Neutrophil (primary cell): ENCODE data around the gene KRTAP13-3.

Experiments used
- H3K27ac ChIP-seq: fragments of 200-600 bp; sonication (generic); 2 replicates; pipeline ENCODE4 v1.5.1; 2016; ENCODE audit warnings: mild to moderate bottlenecking, moderate library complexity
- H3K27me3 ChIP-seq: fragments of 200-600 bp; sonication (generic); 2 replicates; pipeline ENCODE4 v1.6.0; 2016; ENCODE audit warnings: mild to moderate bottlenecking
- H3K36me3 ChIP-seq: fragments of 200-600 bp; sonication (generic); 2 replicates; pipeline ENCODE4 v1.5.1; 2017
- H3K4me1 ChIP-seq, 2 experiments: fragments of 200-600 bp in 1 of 2; sonication (generic) in 1 of 2; 1 replicate in 1 of 2; 2 replicates in 1 of 2; pipeline versions ENCODE4 v1.5.1 to v1.6.1; 2013 to 2016; ENCODE audit warnings: low read depth in 1 of 2, low read length in 1 of 2, mild to moderate bottlenecking in 1 of 2, moderate library complexity in 1 of 2; ENCODE audit not compliant: control insufficient read depth in 1 of 2, insufficient read depth in 1 of 2
- H3K4me3 ChIP-seq, 2 experiments: fragments of 200-600 bp in 1 of 2; sonication (generic) in 1 of 2; 1 replicate in 1 of 2; 2 replicates in 1 of 2; pipeline ENCODE4 v1.5.1; 2013 to 2016; ENCODE audit warnings: low read depth in 1 of 2, low read length in 1 of 2, mild to moderate bottlenecking in 1 of 2, moderate library complexity in 1 of 2
- H3K9me3 ChIP-seq: fragments of 200-600 bp; sonication (generic); 2 replicates; pipeline ENCODE4 v1.5.1; 2016
- TF ChIP-seq, protein P1 (sequence below): fragments of 200-600 bp; sonication (generic); IDR thresholded peaks from 2 replicates; pipeline ENCODE4 v1.5.1; 2016; ENCODE audit warnings: antibody characterized with exemption

The KRTAP13-3 gene, protein sequence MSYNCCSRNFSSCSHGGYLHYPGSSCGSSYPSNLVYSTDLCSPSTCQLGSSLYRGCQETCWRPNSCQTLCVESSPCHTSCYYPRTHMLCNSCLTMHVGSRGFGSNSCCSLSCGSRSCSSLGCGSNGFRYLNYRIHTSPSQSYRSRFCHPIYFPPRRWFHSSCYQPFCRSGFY

DNA sequence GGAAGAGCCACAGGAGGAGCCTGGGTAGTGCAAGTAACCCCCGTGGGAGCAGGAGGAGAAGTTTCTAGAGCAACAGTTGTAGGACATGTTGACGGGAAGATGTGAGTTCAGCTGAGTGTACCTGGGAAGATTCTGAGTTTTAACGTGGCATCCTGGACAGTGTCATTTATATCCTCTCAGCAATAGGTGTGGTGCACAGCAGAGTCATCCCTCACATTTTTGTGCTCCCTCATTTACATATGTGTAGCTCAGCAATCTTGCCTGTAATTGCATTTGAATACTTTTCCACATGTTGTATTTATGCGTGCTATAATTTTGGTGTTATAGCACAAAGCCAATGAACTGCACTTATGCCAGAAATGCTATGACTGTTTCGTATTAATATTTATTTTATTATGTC, at the start of gene KRTAP13-3:
KRTAP13-3 (minus strand) TSS at position 101 of the 400 bp plus-strand sequence; CDS start at position 87, 14 bp downstream.
- no peaks in the 10 kb centered on the region for H3K27me3 ChIP-seq
- no peaks in the 10 kb centered on the region for H3K36me3 ChIP-seq
- TF ChIP-seq, protein P1, sequence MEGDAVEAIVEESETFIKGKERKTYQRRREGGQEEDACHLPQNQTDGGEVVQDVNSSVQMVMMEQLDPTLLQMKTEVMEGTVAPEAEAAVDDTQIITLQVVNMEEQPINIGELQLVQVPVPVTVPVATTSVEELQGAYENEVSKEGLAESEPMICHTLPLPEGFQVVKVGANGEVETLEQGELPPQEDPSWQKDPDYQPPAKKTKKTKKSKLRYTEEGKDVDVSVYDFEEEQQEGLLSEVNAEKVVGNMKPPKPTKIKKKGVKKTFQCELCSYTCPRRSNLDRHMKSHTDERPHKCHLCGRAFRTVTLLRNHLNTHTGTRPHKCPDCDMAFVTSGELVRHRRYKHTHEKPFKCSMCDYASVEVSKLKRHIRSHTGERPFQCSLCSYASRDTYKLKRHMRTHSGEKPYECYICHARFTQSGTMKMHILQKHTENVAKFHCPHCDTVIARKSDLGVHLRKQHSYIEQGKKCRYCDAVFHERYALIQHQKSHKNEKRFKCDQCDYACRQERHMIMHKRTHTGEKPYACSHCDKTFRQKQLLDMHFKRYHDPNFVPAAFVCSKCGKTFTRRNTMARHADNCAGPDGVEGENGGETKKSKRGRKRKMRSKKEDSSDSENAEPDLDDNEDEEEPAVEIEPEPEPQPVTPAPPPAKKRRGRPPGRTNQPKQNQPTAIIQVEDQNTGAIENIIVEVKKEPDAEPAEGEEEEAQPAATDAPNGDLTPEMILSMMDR: no peak
- no peak within 1 kb of the TSS for H3K27ac ChIP-seq
- H3K4me1 ChIP-seq: no peaks in the 10 kb centered on the region
- H3K9me3 ChIP-seq: no peaks in the 10 kb centered on the region
- H3K4me3 ChIP-seq: no peak within 1 kb of the TSS

DNA sequence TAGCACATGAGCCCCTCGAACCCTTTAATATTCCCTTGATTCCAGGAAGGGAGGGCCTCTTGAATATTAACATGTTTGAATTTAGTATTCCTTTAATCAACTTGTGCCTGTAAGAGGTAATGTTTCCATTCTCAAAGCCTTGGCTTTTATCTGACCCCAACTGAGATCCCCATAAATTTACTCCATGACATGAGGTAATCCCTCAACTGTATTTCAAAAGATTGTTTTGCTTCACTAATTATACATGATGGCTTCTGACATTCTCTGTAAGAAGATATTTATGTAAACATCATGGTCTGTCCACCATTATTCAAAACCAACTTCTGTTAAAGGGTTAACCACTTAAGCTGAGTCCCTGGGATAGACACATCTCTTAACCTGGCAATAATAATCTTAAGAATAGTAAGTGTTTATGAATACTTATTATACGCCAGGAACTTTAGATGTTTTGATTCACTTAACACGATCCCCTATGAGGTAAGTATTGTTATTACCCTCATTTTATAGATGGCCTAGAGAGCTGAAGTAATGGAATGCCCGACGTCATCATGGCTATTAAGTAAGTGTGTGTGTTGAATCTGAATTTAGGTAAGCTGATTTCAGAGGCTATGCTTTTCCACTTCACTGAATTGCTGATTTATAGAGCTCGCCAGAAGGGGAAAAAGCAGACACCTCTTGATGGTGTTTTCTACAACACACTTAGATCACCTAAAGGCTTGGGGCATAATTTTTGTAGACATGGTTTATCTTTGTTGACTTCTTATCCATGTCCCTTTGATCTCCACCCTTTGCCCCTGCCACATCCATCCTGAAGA, 43.4 kb upstream of the KRTAP13-3 start:
- Histone ChIP-seq H3K4me3 (no peak overlapping the region), H3K36me3 (no peaks in the 10 kb centered on the region), H3K4me1 (no peaks in the 10 kb centered on the region), H3K9me3 (no peaks in the 10 kb centered on the region), H3K27me3 (no peaks in the 10 kb centered on the region), H3K27ac (no peak overlapping the region)
- TF ChIP-seq, protein P1: no peak

DNA sequence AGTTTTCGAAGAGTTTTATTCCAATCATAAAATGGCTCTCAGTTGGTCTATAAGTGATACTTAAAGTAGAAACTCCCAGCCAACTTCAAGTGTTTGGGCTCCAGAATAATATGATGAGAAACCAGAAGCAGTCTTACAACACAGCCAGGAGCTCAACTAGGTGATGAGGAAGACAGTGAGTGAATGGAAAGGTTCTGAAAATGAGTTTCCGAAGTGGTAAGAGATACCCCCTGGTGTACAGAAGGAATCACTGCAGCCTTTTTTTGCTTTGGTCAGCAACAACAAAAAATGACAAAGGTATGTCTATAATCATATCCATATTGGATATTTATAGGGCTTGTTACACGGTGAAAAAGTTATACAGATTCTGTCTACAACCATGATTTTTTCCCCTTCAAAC, 38.0 kb upstream of the KRTAP13-3 start:
- no peak overlapping the region for H3K4me3 ChIP-seq
- no peaks in the 10 kb centered on the region for H3K9me3 ChIP-seq

DNA sequence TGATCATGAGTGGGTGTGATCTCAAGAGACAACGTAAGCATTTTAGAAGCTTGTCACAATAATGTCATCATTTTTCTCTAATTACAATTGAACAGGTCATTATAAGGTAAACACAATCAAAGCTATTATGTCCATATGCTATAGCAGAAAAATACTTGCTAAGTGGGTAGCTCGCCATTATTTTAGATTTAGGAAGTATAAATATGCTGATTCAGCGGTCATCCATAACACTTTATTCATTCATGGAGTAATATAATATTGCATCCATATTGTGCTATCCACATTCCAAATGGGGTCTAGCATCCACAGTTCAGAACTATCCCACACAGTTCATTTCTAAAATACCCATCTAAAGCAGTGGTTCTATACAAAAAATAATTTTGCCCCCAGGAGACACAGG, 22.8 kb upstream of the KRTAP13-3 start:
- Histone ChIP-seq H3K9me3 (no peaks in the 10 kb centered on the region), H3K36me3 (no peaks in the 10 kb centered on the region), H3K4me1 (no peaks in the 10 kb centered on the region), H3K4me3 (no peak overlapping the region), H3K27ac (no peak overlapping the region), H3K27me3 (no peaks in the 10 kb centered on the region)
- TF ChIP-seq, protein P1: no peak

More for the DNA sequence above, 38.0 kb upstream of the KRTAP13-3 start:
- no peak overlapping the region for H3K27ac ChIP-seq
- no peaks in the 10 kb centered on the region for H3K36me3 ChIP-seq
- no peaks in the 10 kb centered on the region for H3K4me1 ChIP-seq
- TF ChIP-seq, protein P1: no peak
- no peaks in the 10 kb centered on the region for H3K27me3 ChIP-seq

DNA sequence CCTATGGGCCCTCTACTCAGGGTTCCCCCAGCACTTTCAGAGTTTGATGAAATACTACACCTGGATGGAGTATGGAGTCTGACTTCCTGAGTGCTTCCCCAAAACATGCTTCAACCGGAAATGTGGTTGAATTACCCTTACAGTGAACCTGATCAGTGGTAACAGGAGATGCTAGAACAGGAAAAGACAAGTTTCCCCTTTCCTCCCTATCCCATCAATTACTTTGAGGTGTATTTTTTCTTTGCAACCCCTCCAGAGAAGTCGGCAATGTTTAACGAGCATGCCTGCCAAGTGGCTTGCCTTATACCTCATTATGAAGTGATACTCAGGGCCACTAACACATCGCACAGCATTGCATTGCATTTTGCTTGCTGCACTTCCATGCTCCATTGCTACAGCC, 21.3 kb upstream of the KRTAP13-3 start:
- H3K4me3 ChIP-seq: no peak overlapping the region
- no peaks in the 10 kb centered on the region for H3K9me3 ChIP-seq
- no peak overlapping the region for H3K27ac ChIP-seq
- H3K27me3 ChIP-seq: no peaks in the 10 kb centered on the region
- no peaks in the 10 kb centered on the region for H3K36me3 ChIP-seq
- TF ChIP-seq, protein P1: no peak
- H3K4me1 ChIP-seq: no peaks in the 10 kb centered on the region
